IMR-90 (cell line): ENCODE measurements around the gene PRUNE2. TPM values are rescaled to one million over a fixed set of nuclear protein-coding genes. Genes with fewer than 3 reads are reported as not detected.

Experiments used
- ATAC-seq: fragments of 200-7000 bp; cut with Tn5 transposase; 2 replicates; pipeline ENCODE4 v1.9.1; 2020; ENCODE audit warnings: low read depth, mild to moderate bottlenecking, moderate library complexity
- BruUV-seq: library from RNA; stranded (reverse); fragments of 400-500 nt; replicated peaks from 2 replicates; lab custom pipeline; 2021; lab: Mats Ljungman, UMichigan
- CTCF ChIA-PET: fragments of 300-600 bp; formaldehyde crosslinking; extraction: SDS; loops from one replicate; lab custom pipeline; 2021; ENCODE audit warnings: antibody characterized with exemption; lab: Yijun Ruan, JAX
- POLR2A ChIA-PET: fragments of 300-600 bp; sonication (Branson Sonifier 250); formaldehyde crosslinking; loops from one replicate; lab custom pipeline; 2022; ENCODE audit warnings: antibody characterized with exemption; ENCODE audit not compliant: unreplicated experiment; lab: Charles Lee
- DNase-seq: peaks from one replicate; pipeline ENCODE4 v3.0.0; 2013
- H2AFZ ChIP-seq: replicated peaks from 2 replicates; pipeline ENCODE3; 2013; ENCODE audit warnings: low read length, mild to moderate bottlenecking; ENCODE audit not compliant: poor library complexity
- H2AK5ac ChIP-seq: 2 replicates; pipeline ENCODE4 v1.6.1; 2013; ENCODE audit warnings: low read depth, low read length, inconsistent platforms
- H2AK9ac ChIP-seq: replicated peaks from 2 replicates; pipeline ENCODE3; 2013; ENCODE audit warnings: mild to moderate bottlenecking, low read depth, low read length, moderate library complexity; ENCODE audit not compliant: poor library complexity
- H2BK120ac ChIP-seq: 2 replicates; pipeline ENCODE4 v1.6.1; 2013; ENCODE audit warnings: low read depth, low read length, inconsistent platforms
- H2BK15ac ChIP-seq: 3 replicates; pipeline ENCODE4 v1.6.1; 2013; ENCODE audit warnings: low read depth, low read length, inconsistent platforms
- H2BK20ac ChIP-seq: 2 replicates; pipeline ENCODE4 v1.6.1; 2013; ENCODE audit warnings: low read depth, mild to moderate bottlenecking, inconsistent platforms, low read length, moderate library complexity
- H2BK5ac ChIP-seq: 2 replicates; pipeline ENCODE4 v1.6.1; 2013; ENCODE audit warnings: mild to moderate bottlenecking, low read depth, low read length, inconsistent platforms; ENCODE audit not compliant: poor library complexity, severe bottlenecking
- H3K14ac ChIP-seq: replicated peaks from 2 replicates; pipeline ENCODE4 v1.6.1; 2013; ENCODE audit warnings: low read depth, low read length, inconsistent platforms
- H3K18ac ChIP-seq: 2 replicates; pipeline ENCODE4 v1.6.1; 2013; ENCODE audit warnings: low read depth, low read length, control low read depth
- H3K23ac ChIP-seq: 2 replicates; pipeline ENCODE4 v1.6.1; 2013; ENCODE audit warnings: low read depth, low read length, inconsistent platforms
- H3K27ac ChIP-seq: 2 replicates; pipeline ENCODE4 v1.5.1; 2013; ENCODE audit warnings: mild to moderate bottlenecking, control low read depth, low read length; ENCODE audit not compliant: insufficient read depth
- H3K27me3 ChIP-seq: 2 replicates; pipeline ENCODE4 v1.6.1; 2013; ENCODE audit warnings: low read length; ENCODE audit not compliant: control insufficient read depth, insufficient read depth
- H3K36me3 ChIP-seq: 2 replicates; pipeline ENCODE4 v1.6.1; 2013; ENCODE audit warnings: low read length, mixed read lengths; ENCODE audit not compliant: control insufficient read depth, insufficient read depth
- H3K4ac ChIP-seq: 2 replicates; pipeline ENCODE4 v1.6.1; 2013; ENCODE audit warnings: low read depth, low read length, inconsistent platforms
- H3K4me1 ChIP-seq: 2 replicates; pipeline ENCODE4 v1.6.1; 2013; ENCODE audit warnings: low read length, mixed read lengths; ENCODE audit not compliant: control insufficient read depth, insufficient read depth
- H3K4me2 ChIP-seq: 2 replicates; pipeline ENCODE4 v1.6.1; 2013; ENCODE audit warnings: low read depth, mild to moderate bottlenecking, control low read depth, low read length, moderate library complexity
- H3K4me3 ChIP-seq: 2 replicates; pipeline ENCODE4 v1.5.1; 2013; ENCODE audit warnings: low read depth, mild to moderate bottlenecking, control low read depth, low read length, moderate library complexity; ENCODE audit not compliant: insufficient read depth
- H3K56ac ChIP-seq: 2 replicates; pipeline ENCODE4 v1.6.1; 2013; ENCODE audit warnings: low read length, inconsistent platforms; ENCODE audit not compliant: insufficient read depth; ENCODE audit errors: extremely low read depth
- H3K79me1 ChIP-seq, 2 experiments: 2 replicates each; pipeline ENCODE4 v1.6.1; 2013; ENCODE audit warnings: low read length in 2 of 2, inconsistent platforms in 1 of 2, low read depth in 1 of 2
- H3K9ac ChIP-seq: 2 replicates; pipeline ENCODE4 v1.6.1; 2013; ENCODE audit warnings: low read depth, low read length, control low read depth
- H3K9me1 ChIP-seq: 2 replicates; pipeline ENCODE4 v1.6.1; 2013; ENCODE audit warnings: low read length, inconsistent platforms; ENCODE audit not compliant: insufficient read depth
- H3K9me3 ChIP-seq: 2 replicates; pipeline ENCODE4 v1.6.1; 2013; ENCODE audit warnings: low read length; ENCODE audit not compliant: control insufficient read depth, insufficient read depth
- H4K20me1 ChIP-seq: 2 replicates; pipeline ENCODE4 v1.6.1; 2013; ENCODE audit warnings: low read length, inconsistent platforms; ENCODE audit not compliant: insufficient read depth
- H4K5ac ChIP-seq: 2 replicates; pipeline ENCODE4 v1.6.1; 2013; ENCODE audit warnings: mild to moderate bottlenecking, low read depth, low read length, control low read depth
- H4K8ac ChIP-seq, 2 experiments: 2 replicates each; pipeline ENCODE4 v1.6.1; 2013; ENCODE audit warnings: low read depth in 2 of 2, low read length in 2 of 2, control low read depth in 1 of 2, inconsistent platforms in 1 of 2
- H4K91ac ChIP-seq: 2 replicates; pipeline ENCODE4 v1.6.1; 2013; ENCODE audit warnings: low read depth, low read length, inconsistent platforms; ENCODE audit not compliant: insufficient read depth
- BHLHE40 ChIP-seq: fragments of 150-350 bp; IDR thresholded peaks from 2 replicates; pipeline ENCODE4 v1.6.1; 2016; ENCODE audit warnings: mild to moderate bottlenecking, low read depth, low read length
- CEBPB ChIP-seq: IDR thresholded peaks from 2 replicates; pipeline ENCODE4 v1.6.1; 2012; ENCODE audit warnings: low read depth, low read length, improper control_type of control experiment
- CHD1 ChIP-seq: IDR thresholded peaks from 2 replicates; pipeline ENCODE4 v1.6.1; 2012; ENCODE audit warnings: low read depth, low read length, improper control_type of control experiment
- FOS ChIP-seq: fragments of 150-350 bp; IDR thresholded peaks from 2 replicates; pipeline ENCODE4 v1.6.1; 2016; ENCODE audit warnings: low read depth, low read length
- MAFK ChIP-seq: IDR thresholded peaks from 2 replicates; pipeline ENCODE4 v1.6.1; 2012; ENCODE audit warnings: low read depth, low read length, improper control_type of control experiment
- MAZ ChIP-seq: IDR thresholded peaks from 2 replicates; pipeline ENCODE4 v1.6.1; 2012; ENCODE audit warnings: low read depth, mild to moderate bottlenecking, low read length, improper control_type of control experiment, moderate library complexity, borderline replicate concordance
- MXI1 ChIP-seq: IDR thresholded peaks from 2 replicates; pipeline ENCODE4 v1.6.1; 2012; ENCODE audit warnings: low read depth, mild to moderate bottlenecking, low read length, moderate library complexity, borderline replicate concordance
- NFE2L2 ChIP-seq: fragments of 150-350 bp; IDR thresholded peaks from 2 replicates; pipeline ENCODE4 v1.6.1; 2016; ENCODE audit warnings: low read depth, mild to moderate bottlenecking, low read length
- POLR2A ChIP-seq: IDR thresholded peaks from 2 replicates; pipeline ENCODE4 v1.6.1; 2012; ENCODE audit warnings: mild to moderate bottlenecking, low read depth, low read length
- RAD21 ChIP-seq: IDR thresholded peaks from 2 replicates; pipeline ENCODE4 v1.6.1; 2012; ENCODE audit warnings: low read length, improper control_type of control experiment
- RCOR1 ChIP-seq: IDR thresholded peaks from 2 replicates; pipeline ENCODE4 v1.6.1; 2012; ENCODE audit warnings: mild to moderate bottlenecking, low read length, improper control_type of control experiment; ENCODE audit not compliant: insufficient replicate concordance
- RFX5 ChIP-seq: IDR thresholded peaks from 2 replicates; pipeline ENCODE4 v1.8.0; 2012; ENCODE audit warnings: low read depth, mild to moderate bottlenecking, low read length, moderate library complexity
- SMC3 ChIP-seq: fragments of 150-350 bp; IDR thresholded peaks from 2 replicates; pipeline ENCODE4 v1.6.1; 2016; ENCODE audit warnings: low read depth, mild to moderate bottlenecking, antibody characterized with exemption, low read length, moderate library complexity
- WGBS, 2 experiments: methylation state at CpG; one replicate each; pipeline versions ENCODE4 v1.1.5 to v1.1.7; 2013; ENCODE audit warnings: missing lambda C conversion rate in 2 of 2; ENCODE audit not compliant: insufficient read length in 1 of 2; ENCODE audit errors: extremely low coverage in 2 of 2; 5-methylcytosine and 5-hydroxymethylcytosine counted together
- dilution Hi-C: fragments of 300-500 bp; cut with HindIII; formaldehyde crosslinking; loops from one replicate; pipeline ENCODE4 v1.14.3; 2018; ENCODE audit warnings: low sequenced_read_pairs; ENCODE audit not compliant: unreplicated experiment
- in situ Hi-C: fragments of 300-500 bp; cut with MboI; formaldehyde crosslinking; loops from 3 replicates; pipeline ENCODE4 v1.14.3; 2019; ENCODE audit warnings: low sequenced_read_pairs, inconsistent platforms, mixed read lengths
- intact Hi-C: fragments of 100-400 bp; cut with micrococcal nuclease; formaldehyde crosslinking; loops from 2 replicates; pipeline ENCODE4 v1.10.0; 2022
- polyA plus RNA-seq, 3 experiments: library from polyadenylated mRNA; depleted of rRNA; stranded (reverse); fragments of >200 nt; gene quantifications; 2 replicates each; pipeline ENCODE4 v1.2.3, GENCODE V29; 2012; ENCODE audit warnings: low replicate concordance in 1 of 3
- total RNA-seq: library from RNA; depleted of rRNA; stranded (reverse); fragments of >200 nt; gene quantifications from 2 replicates; pipeline ENCODE4 v1.2.3, GENCODE V29; 2012
- TF ChIP-seq, protein P1 (sequence below): fragments of 150-350 bp; IDR thresholded peaks from 2 replicates; pipeline ENCODE4 v1.6.1; 2016; ENCODE audit warnings: low read depth, mild to moderate bottlenecking, low read length, moderate library complexity, borderline replicate concordance
- TF ChIP-seq, protein P2 (sequence below): conservative IDR thresholded peaks from 2 replicates; pipeline ENCODE4 v1.5.1; 2012; ENCODE audit warnings: mild to moderate bottlenecking, low read depth, low read length, improper control_type of control experiment
- TF ChIP-seq, protein P3 (sequence below): fragments of 150-350 bp; IDR thresholded peaks from 2 replicates; pipeline ENCODE4 v1.6.1; 2017; ENCODE audit warnings: mild to moderate bottlenecking, antibody characterized with exemption, low read length, low read depth

The PRUNE2 gene
- total and polyA plus RNA-seq, 2 of the 4 experiments (the other 2 are of a cell fraction) = 0.70 to 1.6 TPM

DNA sequence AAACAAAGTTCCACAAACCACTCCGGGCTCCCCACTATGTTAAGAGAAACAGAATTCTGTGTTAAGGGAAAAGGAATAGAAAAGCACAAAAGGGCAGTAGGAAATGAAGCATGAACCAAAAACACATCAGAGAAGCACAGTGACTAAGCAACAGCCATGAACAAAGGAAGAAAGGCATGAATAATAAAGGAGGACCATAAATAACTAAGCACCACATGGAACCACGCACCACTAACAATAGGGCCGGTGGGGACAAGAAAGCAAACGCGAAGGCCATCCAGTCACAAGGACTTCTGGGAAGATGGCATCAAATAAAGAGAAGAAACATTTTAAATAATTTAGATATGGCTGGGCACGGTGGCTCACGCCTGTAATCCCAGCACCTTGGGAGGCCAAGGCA is 18.0 kb downstream of the PRUNE2 start:
- Histone ChIP-seq H3K56ac (no peak overlapping the region), H2BK15ac (no peak overlapping the region), H4K5ac (no peak overlapping the region), H3K23ac (no peak overlapping the region), H2BK20ac (no peak overlapping the region), H3K18ac (no peak overlapping the region), H3K4me3 (no peak overlapping the region), H3K9ac (no peak overlapping the region), H4K20me1 (no peaks in the 10 kb centered on the region), H3K14ac (no peak overlapping the region), H3K9me3 (no peaks in the 10 kb centered on the region), H2BK5ac (no peak overlapping the region), H3K36me3 (no peaks in the 10 kb centered on the region), H3K4me2 (no peak overlapping the region), H2BK120ac (no peak overlapping the region), H3K27ac (no peak overlapping the region), H2AFZ (no peak overlapping the region), H4K91ac (no peak overlapping the region), H3K27me3 (peaks cover 4% of the 10 kb centered on the region), H2AK5ac (no peak overlapping the region), H3K4ac (no peak overlapping the region), H2AK9ac (no peak overlapping the region), H3K4me1 (no peaks in the 10 kb centered on the region), H3K9me1 (no peaks in the 10 kb centered on the region), H4K8ac (no peak overlapping the region), H3K79me1 (no peaks in the 10 kb centered on the region)
- TF ChIP-seq RAD21 (no peak), MAFK (no peak), POLR2A (no peak), CEBPB (no peak), RCOR1 (no peak), MAZ (no peak), NFE2L2 (no peak), SMC3 (no peak), CHD1 (no peak), MXI1 (no peak), RFX5 (no peak), FOS (no peak), BHLHE40 (no peak)
- TF ChIP-seq, protein P1, sequence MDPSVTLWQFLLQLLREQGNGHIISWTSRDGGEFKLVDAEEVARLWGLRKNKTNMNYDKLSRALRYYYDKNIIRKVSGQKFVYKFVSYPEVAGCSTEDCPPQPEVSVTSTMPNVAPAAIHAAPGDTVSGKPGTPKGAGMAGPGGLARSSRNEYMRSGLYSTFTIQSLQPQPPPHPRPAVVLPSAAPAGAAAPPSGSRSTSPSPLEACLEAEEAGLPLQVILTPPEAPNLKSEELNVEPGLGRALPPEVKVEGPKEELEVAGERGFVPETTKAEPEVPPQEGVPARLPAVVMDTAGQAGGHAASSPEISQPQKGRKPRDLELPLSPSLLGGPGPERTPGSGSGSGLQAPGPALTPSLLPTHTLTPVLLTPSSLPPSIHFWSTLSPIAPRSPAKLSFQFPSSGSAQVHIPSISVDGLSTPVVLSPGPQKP = no peak
- TF ChIP-seq, protein P2, sequence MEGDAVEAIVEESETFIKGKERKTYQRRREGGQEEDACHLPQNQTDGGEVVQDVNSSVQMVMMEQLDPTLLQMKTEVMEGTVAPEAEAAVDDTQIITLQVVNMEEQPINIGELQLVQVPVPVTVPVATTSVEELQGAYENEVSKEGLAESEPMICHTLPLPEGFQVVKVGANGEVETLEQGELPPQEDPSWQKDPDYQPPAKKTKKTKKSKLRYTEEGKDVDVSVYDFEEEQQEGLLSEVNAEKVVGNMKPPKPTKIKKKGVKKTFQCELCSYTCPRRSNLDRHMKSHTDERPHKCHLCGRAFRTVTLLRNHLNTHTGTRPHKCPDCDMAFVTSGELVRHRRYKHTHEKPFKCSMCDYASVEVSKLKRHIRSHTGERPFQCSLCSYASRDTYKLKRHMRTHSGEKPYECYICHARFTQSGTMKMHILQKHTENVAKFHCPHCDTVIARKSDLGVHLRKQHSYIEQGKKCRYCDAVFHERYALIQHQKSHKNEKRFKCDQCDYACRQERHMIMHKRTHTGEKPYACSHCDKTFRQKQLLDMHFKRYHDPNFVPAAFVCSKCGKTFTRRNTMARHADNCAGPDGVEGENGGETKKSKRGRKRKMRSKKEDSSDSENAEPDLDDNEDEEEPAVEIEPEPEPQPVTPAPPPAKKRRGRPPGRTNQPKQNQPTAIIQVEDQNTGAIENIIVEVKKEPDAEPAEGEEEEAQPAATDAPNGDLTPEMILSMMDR = no peak
- TF ChIP-seq, protein P3, sequence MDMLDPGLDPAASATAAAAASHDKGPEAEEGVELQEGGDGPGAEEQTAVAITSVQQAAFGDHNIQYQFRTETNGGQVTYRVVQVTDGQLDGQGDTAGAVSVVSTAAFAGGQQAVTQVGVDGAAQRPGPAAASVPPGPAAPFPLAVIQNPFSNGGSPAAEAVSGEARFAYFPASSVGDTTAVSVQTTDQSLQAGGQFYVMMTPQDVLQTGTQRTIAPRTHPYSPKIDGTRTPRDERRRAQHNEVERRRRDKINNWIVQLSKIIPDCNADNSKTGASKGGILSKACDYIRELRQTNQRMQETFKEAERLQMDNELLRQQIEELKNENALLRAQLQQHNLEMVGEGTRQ = no peak
- BruUV-seq = no TSS peak
- CTCF ChIA-PET = interaction anchor here (1.2 kb wide), 1 partner anchor 78 kb away, joined by 3 read pairs; no protein-coding TSS in a partner anchor
- in situ Hi-C loops = no loop called here
- intact Hi-C loops = no loop called here
- POLR2A ChIA-PET = no interaction called here
- WGBS, 2 experiments = no CpG with 5 or more reads among the region's 7 CpGs
- dilution Hi-C loops = no loop called here
- DNase-seq (no peak), ATAC-seq (no peak)
